Fibroblast of lung (primary cell): ENCODE measurements around the gene LHX5. TPM values are rescaled to one million over a fixed set of nuclear protein-coding genes. Genes with fewer than 3 reads are reported as not detected.
A peak's percentile ranks its signal among the peaks of the same experiment; 100 is the strongest.

Experiments used
- DNase-seq, 2 donors: peaks; one replicate each; pipeline versions ENCODE4 v3.0.0 to v3.0.0-alpha.2; 2010; ENCODE audit warnings: low read depth in 2 of 2
- H2AFZ ChIP-seq: 2 replicates; pipeline ENCODE4 v1.5.1; 2012; ENCODE audit warnings: low read length, control low read depth, inconsistent platforms
- H3K27ac ChIP-seq: 2 replicates; pipeline ENCODE4 v1.5.1; 2011; ENCODE audit warnings: low read length, control low read depth; ENCODE audit not compliant: insufficient read depth
- H3K27me3 ChIP-seq: 2 replicates; pipeline ENCODE4 v1.5.1; 2011; ENCODE audit warnings: mild to moderate bottlenecking, low read length; ENCODE audit not compliant: control insufficient read depth, insufficient read depth
- H3K36me3 ChIP-seq: 2 replicates; pipeline ENCODE4 v1.5.1; 2011; ENCODE audit warnings: low read length; ENCODE audit not compliant: control insufficient read depth, insufficient read depth
- H3K4me1 ChIP-seq: 2 replicates; pipeline ENCODE4 v1.5.1; 2011; ENCODE audit warnings: low read length; ENCODE audit not compliant: control insufficient read depth, insufficient read depth; ENCODE audit errors: extremely low read depth
- H3K4me2 ChIP-seq: 2 replicates; pipeline ENCODE4 v1.5.1; 2011; ENCODE audit warnings: low read length, control low read depth; ENCODE audit not compliant: insufficient read depth; ENCODE audit errors: extremely low read depth
- H3K4me3 ChIP-seq, 4 experiments: fragments of 200-600 bp in 1 of 4; sonication (generic) in 1 of 4; replicated peaks in 1 of 4; 2 replicates each; pipeline ENCODE4 v1.5.1; 2011 to 2016; ENCODE audit warnings: low read length in 4 of 4, low read depth in 3 of 4, mild to moderate bottlenecking in 3 of 4, control low read depth in 2 of 4, inconsistent platforms in 1 of 4, mixed read lengths in 1 of 4; ENCODE audit not compliant: insufficient read depth in 1 of 4; ENCODE audit errors: control extremely low read depth in 1 of 4
- H3K79me2 ChIP-seq: 2 replicates; pipeline ENCODE4 v1.5.1; 2012; ENCODE audit warnings: mild to moderate bottlenecking, low read length, inconsistent platforms; ENCODE audit not compliant: control insufficient read depth, insufficient read depth
- H3K9ac ChIP-seq: 2 replicates; pipeline ENCODE4 v1.5.1; 2011; ENCODE audit warnings: mild to moderate bottlenecking, low read length, control low read depth; ENCODE audit not compliant: insufficient read depth
- H3K9me3 ChIP-seq: 2 replicates; pipeline ENCODE4 v1.5.1; 2012; ENCODE audit warnings: low read depth, low read length; ENCODE audit not compliant: control insufficient read depth, insufficient read depth
- H4K20me1 ChIP-seq: 2 replicates; pipeline ENCODE4 v1.5.1; 2011; ENCODE audit warnings: low read length; ENCODE audit not compliant: control insufficient read depth, insufficient read depth; ENCODE audit errors: extremely low read depth
- EZH2 ChIP-seq: IDR thresholded peaks from 2 replicates; pipeline ENCODE4 v1.5.1; 2012; ENCODE audit warnings: low read length, control low read depth, mild to moderate bottlenecking; ENCODE audit errors: missing control alignments
- polyA plus RNA-seq, 2 donors: library from polyadenylated mRNA; depleted of rRNA in 1 of 2; stranded (reverse) in 1 of 2; unstranded in 1 of 2; fragments of >200 nt; gene quantifications; 2 replicates each; pipeline ENCODE4 v1.2.1, GENCODE V29; 2011 to 2012; ENCODE audit warnings: missing spikeins in 1 of 2
- total RNA-seq: library from RNA; depleted of rRNA; stranded (reverse); fragments of >200 nt; gene quantifications from 2 replicates; pipeline ENCODE4 v1.2.1, GENCODE V29; 2014
- TF ChIP-seq, protein P1 (sequence below), 2 donors: IDR thresholded peaks in 1 of 2; conservative IDR thresholded peaks in 1 of 2; 1 replicate in 1 of 2; 2 replicates in 1 of 2; pipeline ENCODE4 v1.5.1; 2011 to 2012; ENCODE audit warnings: low read length in 2 of 2, control low read depth in 1 of 2, inconsistent platforms in 1 of 2, low read depth in 1 of 2, mild to moderate bottlenecking in 1 of 2

The LHX5 gene
- total and polyA plus RNA-seq, 2 donors (not counting 1 experiment from before 2014, with no cell fraction given): not detected

DNA sequence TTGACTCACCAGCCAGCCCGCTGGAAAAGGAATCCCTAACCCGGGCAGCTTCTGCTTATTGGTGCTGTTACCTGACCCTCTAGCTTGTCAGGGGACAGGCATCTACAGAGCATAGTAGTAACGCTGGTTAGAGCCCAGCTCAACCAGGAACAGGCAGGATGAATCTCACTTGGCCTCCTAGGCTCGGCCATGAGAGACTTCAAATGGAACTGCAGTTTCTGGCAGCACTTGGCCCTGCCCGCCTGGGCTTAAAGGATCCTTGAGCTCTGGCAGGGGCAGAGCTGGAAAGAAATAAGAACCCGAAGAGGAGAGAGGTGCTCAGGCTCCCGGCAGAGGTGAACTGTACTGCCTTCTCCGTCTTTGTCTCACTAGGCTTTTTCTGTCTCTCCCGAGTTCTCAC is 2.3 kb upstream of the LHX5 start:
- H3K36me3 ChIP-seq: no peaks in the 10 kb centered on the region
- no peaks in the 10 kb centered on the region for H3K9me3 ChIP-seq
- no peak overlapping the region for H3K9ac ChIP-seq
- no peak overlapping the region for H3K27ac ChIP-seq
- no peaks in the 10 kb centered on the region for H3K4me1 ChIP-seq
- H3K79me2 ChIP-seq: no peaks in the 10 kb centered on the region
- TF ChIP-seq EZH2: peak; percentile 7
- TF ChIP-seq, protein P1, sequence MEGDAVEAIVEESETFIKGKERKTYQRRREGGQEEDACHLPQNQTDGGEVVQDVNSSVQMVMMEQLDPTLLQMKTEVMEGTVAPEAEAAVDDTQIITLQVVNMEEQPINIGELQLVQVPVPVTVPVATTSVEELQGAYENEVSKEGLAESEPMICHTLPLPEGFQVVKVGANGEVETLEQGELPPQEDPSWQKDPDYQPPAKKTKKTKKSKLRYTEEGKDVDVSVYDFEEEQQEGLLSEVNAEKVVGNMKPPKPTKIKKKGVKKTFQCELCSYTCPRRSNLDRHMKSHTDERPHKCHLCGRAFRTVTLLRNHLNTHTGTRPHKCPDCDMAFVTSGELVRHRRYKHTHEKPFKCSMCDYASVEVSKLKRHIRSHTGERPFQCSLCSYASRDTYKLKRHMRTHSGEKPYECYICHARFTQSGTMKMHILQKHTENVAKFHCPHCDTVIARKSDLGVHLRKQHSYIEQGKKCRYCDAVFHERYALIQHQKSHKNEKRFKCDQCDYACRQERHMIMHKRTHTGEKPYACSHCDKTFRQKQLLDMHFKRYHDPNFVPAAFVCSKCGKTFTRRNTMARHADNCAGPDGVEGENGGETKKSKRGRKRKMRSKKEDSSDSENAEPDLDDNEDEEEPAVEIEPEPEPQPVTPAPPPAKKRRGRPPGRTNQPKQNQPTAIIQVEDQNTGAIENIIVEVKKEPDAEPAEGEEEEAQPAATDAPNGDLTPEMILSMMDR (conservative IDR thresholded peaks at IDR 0.05 in 1 of 2, IDR thresholded peaks at IDR 0.05 in 1 of 2; ENCODE audit: low read depth in 1 of 2, low read length in 2 of 2): no peak
- DNase-seq: no peak
- peaks cover 79% of the 10 kb centered on the region for H3K27me3 ChIP-seq
- no peaks in the 10 kb centered on the region for H4K20me1 ChIP-seq
- no peak overlapping the region for H3K4me2 ChIP-seq
- no peak overlapping the region for H3K4me3 ChIP-seq
- no peak overlapping the region for H2AFZ ChIP-seq

DNA sequence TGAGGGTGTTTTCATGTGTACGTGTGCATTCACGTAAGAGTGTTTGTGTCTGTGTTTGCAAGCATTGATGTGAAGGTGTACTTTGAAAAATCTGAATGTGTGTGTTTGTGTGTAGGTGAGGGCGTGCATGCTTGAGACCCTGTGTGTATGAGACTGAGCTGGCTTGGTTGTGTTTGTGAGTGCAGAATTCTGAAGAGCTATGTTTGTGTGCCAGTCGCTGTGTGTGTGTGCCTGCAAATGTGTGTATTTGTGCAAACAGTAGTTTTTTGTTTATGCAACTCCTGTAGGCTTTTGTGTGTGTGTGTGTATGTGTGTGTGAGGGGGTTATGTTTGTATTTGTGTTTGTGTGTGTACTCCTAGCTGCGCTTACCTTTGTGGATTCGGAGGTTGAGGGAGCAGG is 1.7 kb upstream of the LHX5 start:
- H3K36me3 ChIP-seq: no peaks in the 10 kb centered on the region
- peaks cover 80% of the 10 kb centered on the region for H3K27me3 ChIP-seq
- H3K27ac ChIP-seq: no peak overlapping the region
- H3K4me1 ChIP-seq: no peaks in the 10 kb centered on the region
- no peaks in the 10 kb centered on the region for H4K20me1 ChIP-seq
- H2AFZ ChIP-seq: no peak overlapping the region
- no peaks in the 10 kb centered on the region for H3K9me3 ChIP-seq
- H3K4me2 ChIP-seq: no peak overlapping the region
- H3K4me3 ChIP-seq: no peak overlapping the region
- H3K9ac ChIP-seq: no peak overlapping the region
- TF ChIP-seq EZH2: no peak
- TF ChIP-seq, protein P1 (conservative IDR thresholded peaks at IDR 0.05 in 1 of 2, IDR thresholded peaks at IDR 0.05 in 1 of 2; ENCODE audit: low read depth in 1 of 2, low read length in 2 of 2): no peak
- DNase-seq: no peak
- H3K79me2 ChIP-seq: no peaks in the 10 kb centered on the region

DNA sequence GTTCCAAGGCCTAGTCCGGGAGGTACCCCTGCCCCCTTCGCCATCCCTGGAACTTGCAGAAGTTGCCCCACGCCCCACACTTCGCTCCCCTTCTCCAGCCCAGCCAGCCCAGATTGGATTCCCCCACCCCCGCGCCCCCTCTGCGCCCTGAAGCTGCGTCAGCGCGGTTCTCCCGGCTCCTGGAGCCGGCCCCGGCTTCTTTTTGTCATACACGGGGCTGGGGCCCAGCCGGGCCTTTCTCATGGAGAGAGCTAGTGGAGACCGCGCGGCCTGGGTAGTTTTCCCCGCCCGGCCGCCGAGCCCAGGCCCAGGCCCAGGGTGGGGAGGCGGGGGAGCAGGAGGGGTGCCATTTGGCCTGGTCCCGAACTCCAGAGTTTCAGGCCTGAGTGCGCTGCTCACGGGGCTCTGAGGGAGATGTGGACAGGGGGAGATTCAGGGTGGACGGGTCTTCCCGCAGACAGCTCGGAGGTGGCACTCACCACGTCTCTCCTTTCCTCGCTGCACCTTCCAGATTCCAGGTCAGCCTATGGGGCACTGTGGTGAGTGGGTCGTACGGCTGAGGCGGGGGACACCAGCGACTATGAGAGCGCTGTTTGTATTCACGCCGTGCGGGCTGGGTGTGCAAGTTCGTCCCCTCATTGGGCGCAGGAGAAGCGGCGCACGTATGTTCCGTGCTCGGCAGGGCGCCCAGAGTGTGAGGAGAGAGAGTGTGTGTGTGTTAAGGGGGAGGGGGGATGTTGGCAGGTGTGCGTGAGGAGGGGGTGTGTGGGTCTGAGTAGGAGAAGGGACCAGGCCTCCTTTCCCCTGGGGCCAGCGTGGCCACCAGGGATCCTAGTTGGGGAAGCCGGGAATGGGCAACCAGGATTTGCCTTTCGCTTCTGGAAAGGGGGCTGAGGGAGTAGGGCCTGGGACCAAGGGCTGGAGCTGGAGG is 785 bp upstream of the LHX5 start:
- Histone ChIP-seq H3K79me2 (no peaks in the 10 kb centered on the region), H4K20me1 (no peaks in the 10 kb centered on the region), H3K27ac (no peak overlapping the region), H2AFZ (no peak overlapping the region), H3K36me3 (no peaks in the 10 kb centered on the region), H3K9me3 (no peaks in the 10 kb centered on the region), H3K9ac (no peak overlapping the region), H3K4me1 (no peaks in the 10 kb centered on the region), H3K27me3 (peaks cover 80% of the 10 kb centered on the region), H3K4me2 (no peak overlapping the region), H3K4me3 (no peak overlapping the region)
- no peak for DNase-seq
- TF ChIP-seq EZH2: no peak
- TF ChIP-seq, protein P1 (conservative IDR thresholded peaks at IDR 0.05 in 1 of 2, IDR thresholded peaks at IDR 0.05 in 1 of 2; ENCODE audit: low read depth in 1 of 2, low read length in 2 of 2): no peak
